ENCODE results near the gene WNT8B.

WNT8B gene

GRCh38 chr10:100477970-100478369 is 15.2 kb downstream of the WNT8B start:
- Histone ChIP-seq H3K9me2 (replicated peaks; ENCODE audit: insufficient read depth, low read length) (no peaks in the 10 kb centered on the region), H3K4me2 (ENCODE audit: low read depth, low read length, poor library complexity, severe bottlenecking) (no peak overlapping the region), H4K20me1 (ENCODE audit: low read depth, low read length) (no peaks in the 10 kb centered on the region), H3K9me3 (ENCODE audit: insufficient read depth, low read length) (no peaks in the 10 kb centered on the region), H2AFZ (ENCODE audit: low read depth, low read length, severe bottlenecking) (no peak overlapping the region), H3K27me3 (ENCODE audit: low read length) (no peaks in the 10 kb centered on the region), H3K79me2 (ENCODE audit: insufficient read depth, low read length) (no peaks in the 10 kb centered on the region), H3K4me3 (ENCODE audit: insufficient read depth, low read length, poor library complexity, severe bottlenecking) (no peak overlapping the region), H3K36me3 (ENCODE audit: low read length) (no peaks in the 10 kb centered on the region), H3F3A (ENCODE audit: insufficient read depth) (no peaks in the 10 kb centered on the region), H3K27ac (ENCODE audit: low read depth, low read length) (no peak overlapping the region), H3K9ac (ENCODE audit: low read length) (no peak overlapping the region)
- TF ChIP-seq EZH2phosphoT487 (conservative IDR thresholded peaks at IDR 0.05; ENCODE audit: low read length) (no peak), CTCF (IDR thresholded peaks at IDR 0.05; ENCODE audit: insufficient read depth, low read length, poor library complexity, severe bottlenecking) (no peak)

- no peak overlapping the region for H2AFZ ChIP-seq (ENCODE audit: low read depth, low read length, severe bottlenecking)
- H3K9me3 ChIP-seq (ENCODE audit: insufficient read depth, low read length), result no peaks in the 10 kb centered on the region
- no peak overlapping the region for H3K9ac ChIP-seq (ENCODE audit: low read length)
- H3F3A ChIP-seq (ENCODE audit: insufficient read depth), result no peaks in the 10 kb centered on the region
- H3K27ac ChIP-seq (ENCODE audit: low read depth, low read length), result no peak overlapping the region
- TF ChIP-seq EZH2phosphoT487 (conservative IDR thresholded peaks at IDR 0.05; ENCODE audit: low read length), result no peak
- no peak for TF ChIP-seq CTCF (IDR thresholded peaks at IDR 0.05; ENCODE audit: insufficient read depth, low read length, poor library complexity, severe bottlenecking)
- no peaks in the 10 kb centered on the region for H4K20me1 ChIP-seq (ENCODE audit: low read depth, low read length)
- no peak overlapping the region for H3K4me2 ChIP-seq (ENCODE audit: low read depth, low read length, poor library complexity, severe bottlenecking)
- H3K79me2 ChIP-seq (ENCODE audit: insufficient read depth, low read length), result no peaks in the 10 kb centered on the region
- H3K36me3 ChIP-seq (ENCODE audit: low read length), result no peaks in the 10 kb centered on the region
- H3K9me2 ChIP-seq (replicated peaks; ENCODE audit: insufficient read depth, low read length), result no peaks in the 10 kb centered on the region
- H3K4me3 ChIP-seq (ENCODE audit: insufficient read depth, low read length, poor library complexity, severe bottlenecking), result no peak overlapping the region
- no peaks in the 10 kb centered on the region for H3K27me3 ChIP-seq (ENCODE audit: low read length)
These were observed 16.2 kb downstream of the WNT8B start for GRCh38 chr10:100479037-100479436.

GRCh38 chr10:100480002-100480401 is 17.2 kb downstream of the WNT8B start:
- H2AFZ ChIP-seq (ENCODE audit: low read depth, low read length, severe bottlenecking), result no peak overlapping the region
- TF ChIP-seq CTCF (IDR thresholded peaks at IDR 0.05; ENCODE audit: insufficient read depth, low read length, poor library complexity, severe bottlenecking), result no peak
- no peak for TF ChIP-seq EZH2phosphoT487 (conservative IDR thresholded peaks at IDR 0.05; ENCODE audit: low read length)
- no peaks in the 10 kb centered on the region for H3F3A ChIP-seq (ENCODE audit: insufficient read depth)
- no peak overlapping the region for H3K4me3 ChIP-seq (ENCODE audit: insufficient read depth, low read length, poor library complexity, severe bottlenecking)
- no peaks in the 10 kb centered on the region for H3K79me2 ChIP-seq (ENCODE audit: insufficient read depth, low read length)
- no peak overlapping the region for H3K9ac ChIP-seq (ENCODE audit: low read length)
- H3K9me2 ChIP-seq (replicated peaks; ENCODE audit: insufficient read depth, low read length), result no peaks in the 10 kb centered on the region
- H3K36me3 ChIP-seq (ENCODE audit: low read length), result no peaks in the 10 kb centered on the region
- H3K4me2 ChIP-seq (ENCODE audit: low read depth, low read length, poor library complexity, severe bottlenecking), result no peak overlapping the region
- no peaks in the 10 kb centered on the region for H4K20me1 ChIP-seq (ENCODE audit: low read depth, low read length)
- no peaks in the 10 kb centered on the region for H3K27me3 ChIP-seq (ENCODE audit: low read length)
- no peak overlapping the region for H3K27ac ChIP-seq (ENCODE audit: low read depth, low read length)
- no peaks in the 10 kb centered on the region for H3K9me3 ChIP-seq (ENCODE audit: insufficient read depth, low read length)

All from SU-DHL-6 (cell line).